Retinal pigment epithelial cell (primary cell): ENCODE data around the gene PCDHAC2.

Source experiments
- DNase-seq: peaks from one replicate; pipeline ENCODE4 v3.0.0-alpha.2; 2010; ENCODE audit warnings: low read depth
- H3K4me3 ChIP-seq: 2 replicates; pipeline ENCODE4 v1.5.1; 2011; ENCODE audit warnings: mild to moderate bottlenecking, low read length, control low read depth, moderate library complexity
- TF ChIP-seq, protein P1 (sequence below): conservative IDR thresholded peaks from 2 replicates; pipeline ENCODE4 v1.5.1; 2011; ENCODE audit warnings: low read depth, low read length, control low read depth, inconsistent platforms

PCDHAC2 gene

DNA sequence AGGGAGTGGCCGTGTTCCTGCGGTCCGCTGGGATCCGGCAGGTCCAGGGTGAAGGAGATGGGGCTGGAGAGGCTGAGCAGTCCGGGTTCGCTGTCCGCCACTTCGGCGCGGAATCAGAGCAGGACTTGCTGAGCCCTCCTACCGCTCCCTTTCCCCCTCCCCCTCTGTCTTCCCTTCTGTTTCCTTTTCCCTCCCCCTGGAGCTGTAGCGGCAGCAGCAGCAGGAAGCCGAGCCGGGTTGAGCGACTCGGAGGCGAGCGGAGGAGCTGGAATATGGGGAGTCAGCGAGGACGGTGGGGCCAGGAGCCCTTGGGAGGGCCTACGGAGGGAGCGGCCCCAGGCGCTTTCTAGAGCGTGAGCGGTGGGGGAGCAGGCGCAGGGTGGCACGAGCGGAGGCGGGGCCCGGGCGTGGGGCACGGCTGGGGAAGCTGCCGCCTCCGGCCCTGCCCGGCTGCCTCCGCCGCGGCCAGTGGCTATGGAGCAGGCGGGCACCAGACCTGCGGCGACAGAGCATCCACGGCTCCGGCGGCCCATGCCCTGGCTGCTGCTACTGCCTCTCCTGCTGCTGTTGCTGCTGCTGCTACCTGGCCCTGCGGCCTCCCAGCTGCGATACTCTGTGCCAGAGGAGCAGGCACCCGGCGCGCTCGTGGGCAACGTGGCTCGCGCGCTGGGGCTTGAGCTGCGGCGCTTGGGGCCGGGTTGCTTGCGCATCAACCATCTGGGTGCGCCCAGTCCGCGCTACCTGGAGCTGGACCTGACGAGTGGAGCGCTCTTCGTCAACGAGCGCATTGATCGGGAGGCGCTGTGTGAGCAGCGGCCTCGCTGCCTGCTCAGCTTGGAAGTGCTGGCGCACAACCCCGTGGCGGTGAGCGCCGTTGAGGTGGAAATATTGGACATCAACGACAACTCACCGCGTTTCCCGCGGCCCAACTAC lies at the start of gene PCDHAC2:
PCDHAC2 (plus strand) TSS at position 184 of the 933 bp plus-strand sequence; CDS start at position 475, 291 bp downstream.
- TF ChIP-seq, protein P1, sequence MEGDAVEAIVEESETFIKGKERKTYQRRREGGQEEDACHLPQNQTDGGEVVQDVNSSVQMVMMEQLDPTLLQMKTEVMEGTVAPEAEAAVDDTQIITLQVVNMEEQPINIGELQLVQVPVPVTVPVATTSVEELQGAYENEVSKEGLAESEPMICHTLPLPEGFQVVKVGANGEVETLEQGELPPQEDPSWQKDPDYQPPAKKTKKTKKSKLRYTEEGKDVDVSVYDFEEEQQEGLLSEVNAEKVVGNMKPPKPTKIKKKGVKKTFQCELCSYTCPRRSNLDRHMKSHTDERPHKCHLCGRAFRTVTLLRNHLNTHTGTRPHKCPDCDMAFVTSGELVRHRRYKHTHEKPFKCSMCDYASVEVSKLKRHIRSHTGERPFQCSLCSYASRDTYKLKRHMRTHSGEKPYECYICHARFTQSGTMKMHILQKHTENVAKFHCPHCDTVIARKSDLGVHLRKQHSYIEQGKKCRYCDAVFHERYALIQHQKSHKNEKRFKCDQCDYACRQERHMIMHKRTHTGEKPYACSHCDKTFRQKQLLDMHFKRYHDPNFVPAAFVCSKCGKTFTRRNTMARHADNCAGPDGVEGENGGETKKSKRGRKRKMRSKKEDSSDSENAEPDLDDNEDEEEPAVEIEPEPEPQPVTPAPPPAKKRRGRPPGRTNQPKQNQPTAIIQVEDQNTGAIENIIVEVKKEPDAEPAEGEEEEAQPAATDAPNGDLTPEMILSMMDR, result no peak
- DNase-seq, result no peak
- peak within 1 kb of the TSS; percentile 74 for H3K4me3 ChIP-seq

- no peak for DNase-seq
- TF ChIP-seq, protein P1, result no peak
- H3K4me3 ChIP-seq, result no peak overlapping the region
Measured at GRCh38 chr5:140923601-140924000, 42.7 kb upstream of the PCDHAC2 start.

DNA sequence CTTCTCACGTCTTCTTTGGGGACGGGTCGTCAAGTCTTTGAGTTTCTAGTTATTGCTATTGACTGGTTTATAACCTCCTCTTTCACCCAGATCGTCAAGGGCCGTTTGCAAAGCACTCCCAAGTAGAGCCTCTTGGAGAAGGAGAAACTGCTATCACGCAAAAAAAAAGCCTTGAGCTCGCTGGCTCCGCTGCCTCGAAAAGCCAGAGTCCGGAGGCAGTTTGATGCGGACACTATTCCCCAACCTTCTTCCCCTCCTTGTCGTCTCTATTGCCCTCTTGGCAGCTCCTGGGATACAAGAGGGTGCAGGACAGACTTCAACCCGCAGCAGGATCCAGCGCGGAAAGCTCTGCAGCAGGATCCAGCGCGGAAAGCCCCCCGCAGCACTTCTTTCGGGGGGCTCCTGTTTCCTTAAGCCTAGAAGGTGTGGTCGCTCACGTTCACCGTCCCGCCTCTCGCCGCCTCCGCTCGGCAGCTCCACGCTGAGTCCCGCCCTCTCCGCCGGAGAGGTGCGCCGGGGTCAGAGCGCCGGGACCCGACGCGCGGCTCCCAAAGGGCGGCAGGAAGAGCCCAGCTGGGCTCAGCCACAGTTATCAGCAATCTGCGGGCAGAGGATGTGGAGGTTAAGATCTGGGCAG lies 40.4 kb upstream of the PCDHAC2 start, which contains the start of gene PCDHAC1:
PCDHAC1 (plus strand) TSS at position 494 of the 637 bp plus-strand sequence. CDS start 594 bp downstream, outside the sequence.
- H3K4me3 ChIP-seq, result peak within 1 kb of the TSS; percentile 48
- TF ChIP-seq, protein P1, result no peak
- no peak for DNase-seq

GRCh38 chr5:140926443-140927227 lies 39.6 kb upstream of the PCDHAC2 start:
- peak overlapping the region; percentile 48 for H3K4me3 ChIP-seq
- TF ChIP-seq, protein P1, result peak; percentile 86
- peak; percentile 34 for DNase-seq

GRCh38 chr5:140927228-140927573 lies 39.1 kb upstream of the PCDHAC2 start:
- peak overlapping the region; percentile 48 for H3K4me3 ChIP-seq
- no peak for DNase-seq
- TF ChIP-seq, protein P1, result no peak

- no peak overlapping the region for H3K4me3 ChIP-seq
- DNase-seq, result no peak
- TF ChIP-seq, protein P1, result no peak
Measured at GRCh38 chr5:140934964-140935606, 31.2 kb upstream of the PCDHAC2 start.
